Right lobe of liver (tissue), 6 donors: ENCODE data around the gene ADH4. TPM values are rescaled to one million over a fixed set of nuclear protein-coding genes. Genes with fewer than 3 reads are reported as not detected.
"Not testable (repeated sequence)": the region's sequence is repeated elsewhere in the genome, so short reads cannot be mapped to it uniquely, and the experiment has no call there.

Source experiments
- ATAC-seq, 4 donors: fragments of 200-7000 bp; cut with Tn5 transposase; one replicate each; pipeline ENCODE4 v1.9.1; 2020; ENCODE audit warnings: mild to moderate bottlenecking in 4 of 4, moderate library complexity in 4 of 4
- DNase-seq, 3 donors: peaks; one replicate each; pipeline ENCODE4 v3.0.0-alpha.2; 2020
- H3K27ac ChIP-seq, 3 donors: fragments of 200-600 bp; one replicate each; pipeline ENCODE4 v1.8.0; 2022
- H3K27me3 ChIP-seq, 2 donors: fragments of 200-600 bp; one replicate each; pipeline ENCODE4 v1.8.0; 2022
- H3K36me3 ChIP-seq, 4 donors: fragments of 200-600 bp; sonication (generic) in 1 of 4; one replicate each; pipeline versions ENCODE4 v1.5.1 to v1.8.0; 2017 to 2022; ENCODE audit warnings: control low read depth in 1 of 4
- H3K4me1 ChIP-seq, 4 donors: fragments of 200-600 bp; sonication (generic) in 1 of 4; one replicate each; pipeline versions ENCODE4 v1.5.1 to v1.8.0; 2017 to 2022; ENCODE audit warnings: control low read depth in 1 of 4
- H3K4me3 ChIP-seq, 3 donors: fragments of 200-600 bp; one replicate each; pipeline ENCODE4 v1.8.0; 2022
- H3K9me3 ChIP-seq, 4 donors: fragments of 200-600 bp; sonication (generic) in 1 of 4; one replicate each; pipeline versions ENCODE4 v1.5.1 to v1.8.0; 2017 to 2022; ENCODE audit warnings: control low read depth in 1 of 4
- POLR2A ChIP-seq: fragments of 450-650 bp; IDR thresholded peaks from one replicate; pipeline ENCODE4 v1.6.1; 2017; ENCODE audit warnings: antibody characterized with exemption, mild to moderate bottlenecking
- WGBS: methylation state at CpG from one replicate; pipeline ENCODE4 v1.1.6; 2018; ENCODE audit warnings: low coverage, low lambda C conversion rate; ENCODE audit not compliant: insufficient coverage; ENCODE audit errors: missing lambda C conversion rate; 5-methylcytosine and 5-hydroxymethylcytosine counted together
- intact Hi-C, 2 donors: fragments of 100-400 bp; cut with DNase I; formaldehyde crosslinking; loops; one replicate each; pipeline versions ENCODE4 v1.11.2 to v1.14.1; 2022
- total RNA-seq, 6 experiments: library from RNA; depleted of rRNA in 2 of 6; stranded (reverse); fragments of >200 nt in 2 of 6; fragmentation: NEBNext Ultra II Directional in 3 of 6; extraction: Animal tissue kit (Norgen Biotek cat#: 25700) in 3 of 6; gene quantifications; one replicate each; pipeline versions ENCODE4 v1.1.0 to v1.2.4, GENCODE V29; 2016 to 2023
- TF ChIP-seq, protein P1 (sequence below), 4 donors: fragments of 200-600 bp in 3 of 4; fragments of 450-650 bp in 1 of 4; IDR thresholded peaks; one replicate each; pipeline versions ENCODE4 v1.5.1 to v1.8.0; 2016 to 2022; ENCODE audit warnings: antibody characterized with exemption in 4 of 4, mild to moderate bottlenecking in 2 of 4
- donor health status: DM: no; HTN: yes; CAD: no.
- donor health status: DM: no; HTN: no; CAD: no.
- donor health status: DM: no; HTN: no; CAD: no.
- donor health status: DM: no; HTN: yes; CAD: no.
- donor health status: DM: no; HTN: yes; CAD: no.

ADH4 gene
- total RNA-seq, 6 experiments from 2014 or later = 133 to 957 (median 467) TPM

DNA sequence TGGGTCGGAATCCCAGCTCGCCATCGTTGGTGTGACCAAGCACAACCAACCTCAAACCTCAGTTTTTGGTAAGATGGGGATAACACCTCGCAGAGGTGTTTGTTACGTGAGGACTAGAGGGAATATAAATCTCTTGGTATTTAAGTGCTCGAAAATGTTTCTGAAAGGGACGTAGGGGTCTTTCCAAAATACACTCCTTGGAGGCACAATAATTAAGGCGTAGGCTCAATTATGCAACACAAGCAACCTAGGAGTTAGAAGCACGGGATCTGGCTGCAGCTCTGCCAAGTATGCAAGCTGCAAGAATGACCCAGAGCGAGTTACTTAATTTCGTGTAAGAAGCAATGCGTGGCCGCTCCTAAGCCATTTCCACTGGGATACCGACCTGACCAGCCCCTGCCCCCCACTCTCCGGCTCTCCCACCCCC lies 56.1 kb downstream of the ADH4 start:
- peak overlapping the region; percentile 86 to 96 (median 89) for H3K27ac ChIP-seq

GRCh38 chr4:99084595-99084994 lies 59.5 kb downstream of the ADH4 start:
- H3K36me3 ChIP-seq = peaks cover 0 to 54% (median 18%) of the 10 kb centered on the region in 4 donors
- H3K4me1 ChIP-seq = peaks cover 0 to 15% (median 0%) of the 10 kb centered on the region in 4 donors
- DNase-seq (no peak), ATAC-seq (no peak)
- H3K27me3 ChIP-seq = no peaks in the 10 kb centered on the region
- no peaks in the 10 kb centered on the region for H3K9me3 ChIP-seq
- H3K27ac ChIP-seq = no peak overlapping the region
- WGBS = 100% methylated on average over 2 of the region's 2 CpGs
- TF ChIP-seq, protein P1, sequence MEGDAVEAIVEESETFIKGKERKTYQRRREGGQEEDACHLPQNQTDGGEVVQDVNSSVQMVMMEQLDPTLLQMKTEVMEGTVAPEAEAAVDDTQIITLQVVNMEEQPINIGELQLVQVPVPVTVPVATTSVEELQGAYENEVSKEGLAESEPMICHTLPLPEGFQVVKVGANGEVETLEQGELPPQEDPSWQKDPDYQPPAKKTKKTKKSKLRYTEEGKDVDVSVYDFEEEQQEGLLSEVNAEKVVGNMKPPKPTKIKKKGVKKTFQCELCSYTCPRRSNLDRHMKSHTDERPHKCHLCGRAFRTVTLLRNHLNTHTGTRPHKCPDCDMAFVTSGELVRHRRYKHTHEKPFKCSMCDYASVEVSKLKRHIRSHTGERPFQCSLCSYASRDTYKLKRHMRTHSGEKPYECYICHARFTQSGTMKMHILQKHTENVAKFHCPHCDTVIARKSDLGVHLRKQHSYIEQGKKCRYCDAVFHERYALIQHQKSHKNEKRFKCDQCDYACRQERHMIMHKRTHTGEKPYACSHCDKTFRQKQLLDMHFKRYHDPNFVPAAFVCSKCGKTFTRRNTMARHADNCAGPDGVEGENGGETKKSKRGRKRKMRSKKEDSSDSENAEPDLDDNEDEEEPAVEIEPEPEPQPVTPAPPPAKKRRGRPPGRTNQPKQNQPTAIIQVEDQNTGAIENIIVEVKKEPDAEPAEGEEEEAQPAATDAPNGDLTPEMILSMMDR (IDR thresholded peaks at IDR 0.05) = no peak
- no peak for TF ChIP-seq POLR2A
- no peak overlapping the region for H3K4me3 ChIP-seq
- intact Hi-C loops = no loop called here

More for the DNA sequence above, 56.1 kb downstream of the ADH4 start:
- Histone ChIP-seq H3K4me1 (peaks cover 0 to 17% (median 0%) of the 10 kb centered on the region in 4 donors), H3K36me3 (peaks cover 0 to 26% (median 7%) of the 10 kb centered on the region in 4 donors), H3K4me3 (peak overlapping the region; percentile 64 to 83 (median 77)), H3K9me3 (no peaks in the 10 kb centered on the region), H3K27me3 (no peaks in the 10 kb centered on the region)
- intact Hi-C loops = no loop called here
- DNase-seq (peak; percentile 62 to 81 (median 78)), ATAC-seq (peak; percentile 57 to 71 (median 66))
- TF ChIP-seq, protein P1 (IDR thresholded peaks at IDR 0.05) = no peak
- TF ChIP-seq POLR2A = no peak
- under 1% methylated on average over 13 of the region's 15 CpGs for WGBS

DNA sequence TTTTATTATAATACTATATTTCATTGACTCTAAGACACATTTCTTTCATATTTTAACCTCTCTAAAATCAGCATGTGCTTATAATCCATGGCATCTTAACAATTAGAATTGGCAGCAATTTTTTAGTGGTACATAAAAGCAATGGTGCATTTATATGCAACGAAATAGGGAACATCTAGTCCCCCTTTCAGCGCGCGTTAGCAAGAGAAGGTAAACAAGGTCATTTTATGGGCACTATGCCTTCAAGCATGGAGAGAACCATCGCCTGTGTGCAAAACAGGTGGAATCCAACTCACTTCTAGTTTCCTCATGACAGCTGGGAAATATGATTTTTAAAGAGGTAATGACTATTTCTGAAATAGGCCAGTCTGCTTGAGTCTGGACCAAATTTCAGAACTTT lies 61.9 kb downstream of the ADH4 start:
- no peaks in the 10 kb centered on the region for H3K9me3 ChIP-seq
- peaks cover 0 to 18% (median 0%) of the 10 kb centered on the region in 4 donors for H3K4me1 ChIP-seq
- TF ChIP-seq, protein P1 (IDR thresholded peaks at IDR 0.05) = no peak
- no peak for TF ChIP-seq POLR2A
- no peak overlapping the region for H3K27ac ChIP-seq
- no peak overlapping the region for H3K4me3 ChIP-seq
- DNase-seq = no peak
- no peak for ATAC-seq
- H3K36me3 ChIP-seq = peaks cover 0 to 64% (median 18%) of the 10 kb centered on the region in 4 donors
- WGBS = 91% methylated on average over 5 of the region's 5 CpGs
- H3K27me3 ChIP-seq = no peaks in the 10 kb centered on the region
- intact Hi-C loops = no loop called here

DNA sequence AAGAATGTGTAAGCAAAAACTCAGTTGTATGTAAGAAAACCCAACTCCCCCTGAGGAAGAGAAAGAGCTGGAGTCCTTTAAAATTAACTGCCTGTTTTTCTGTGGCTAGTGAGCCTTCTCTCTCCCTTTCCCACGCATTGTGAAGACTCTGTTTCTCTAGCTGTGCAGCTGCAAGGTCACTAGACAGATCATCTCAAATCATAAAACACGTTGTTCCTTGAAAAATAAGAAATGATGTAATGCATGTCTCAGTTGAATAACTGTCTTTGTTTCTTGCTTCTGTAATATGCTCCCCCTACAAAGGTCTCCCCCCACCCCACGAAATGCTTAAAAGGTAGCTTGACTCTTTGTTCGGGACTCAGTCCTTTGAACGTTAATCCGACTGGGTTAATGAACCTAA lies 63.2 kb downstream of the ADH4 start:
- DNase-seq, H3K27ac ChIP-seq, intact Hi-C loops, H3K4me3 ChIP-seq, H3K9me3 ChIP-seq, ATAC-seq, H3K27me3 ChIP-seq: not testable (repeated sequence)
- peaks cover 0 to 16% (median 0%) of the 10 kb centered on the region in 4 donors for H3K4me1 ChIP-seq
- 74% methylated on average over 6 of the region's 6 CpGs for WGBS
- H3K36me3 ChIP-seq = peaks cover 0 to 78% (median 24%) of the 10 kb centered on the region in 4 donors

GRCh38 chr4:99079625-99080295 lies 64.3 kb downstream of the ADH4 start:
- ATAC-seq (no peak), DNase-seq (no peak)
- Histone ChIP-seq H3K27ac (no peak overlapping the region), H3K9me3 (no peaks in the 10 kb centered on the region), H3K27me3 (no peaks in the 10 kb centered on the region), H3K4me1 (peaks cover 0 to 14% (median 0%) of the 10 kb centered on the region in 4 donors), H3K4me3 (no peak overlapping the region), H3K36me3 (peaks cover 0 to 80% (median 29%) of the 10 kb centered on the region in 4 donors)
- TF ChIP-seq, protein P1 (IDR thresholded peaks at IDR 0.05) = no peak
- TF ChIP-seq POLR2A = no peak
- intact Hi-C loops = no loop called here
- 76% methylated on average over 5 of the region's 5 CpGs for WGBS
